Measurements from ENCODE around the gene SGCB. TPM values are rescaled to one million over a fixed set of nuclear protein-coding genes. Genes with fewer than 3 reads are reported as not detected.

The SGCB gene
- total and polyA plus RNA-seq, 10 donors: 2.3 to 21.2 (median 15.6) TPM

- no peaks in the 10 kb centered on the region for H3K27me3 ChIP-seq (replicated peaks in 1 of 7)
- no peak overlapping the region for H3K27ac ChIP-seq
- no peaks in the 10 kb centered on the region for H3K4me1 ChIP-seq
- no peak for DNase-seq
- WGBS, 5 donors: 83 to 96% (median 92%) methylated on average over 5 of the region's 5 CpGs
- no peak for TF ChIP-seq POLR2AphosphoS5 (IDR thresholded peaks at IDR 0.05)
- TF ChIP-seq POLR2A (IDR thresholded peaks at IDR 0.05): no peak
- no peak for TF ChIP-seq CTCF (IDR thresholded peaks at IDR 0.05 in 8 of 11, conservative IDR thresholded peaks at IDR 0.05 in 3 of 11)
- no peak overlapping the region for H3K4me3 ChIP-seq
- H3K9me3 ChIP-seq: no peaks in the 10 kb centered on the region
- H3K36me3 ChIP-seq: no peaks in the 10 kb centered on the region
- intact Hi-C loops (cut with DNase I; ENCODE audit: low total_unique reads): no loop called here
Measured at GRCh38 chr4:51999250-51999649, 38.8 kb downstream of the SGCB start.

- H3K36me3 ChIP-seq: no peaks in the 10 kb centered on the region
- no peak for TF ChIP-seq CTCF (IDR thresholded peaks at IDR 0.05 in 8 of 11, conservative IDR thresholded peaks at IDR 0.05 in 3 of 11)
- TF ChIP-seq POLR2AphosphoS5 (IDR thresholded peaks at IDR 0.05): no peak
- no peak for TF ChIP-seq POLR2A (IDR thresholded peaks at IDR 0.05)
- no peaks in the 10 kb centered on the region for H3K9me3 ChIP-seq
- intact Hi-C loops (cut with DNase I; ENCODE audit: low total_unique reads): no loop called here
- no peak for DNase-seq
- H3K27me3 ChIP-seq (replicated peaks in 1 of 7): no peaks in the 10 kb centered on the region
- no peaks in the 10 kb centered on the region for H3K4me1 ChIP-seq
- no peak overlapping the region for H3K27ac ChIP-seq
- H3K4me3 ChIP-seq: no peak overlapping the region
Measured at GRCh38 chr4:51998837-51999236, 39.3 kb downstream of the SGCB start.

- TF ChIP-seq POLR2AphosphoS5 (IDR thresholded peaks at IDR 0.05): no peak
- TF ChIP-seq CTCF (IDR thresholded peaks at IDR 0.05 in 8 of 11, conservative IDR thresholded peaks at IDR 0.05 in 3 of 11): no peak
- no peak for TF ChIP-seq POLR2A (IDR thresholded peaks at IDR 0.05)
- Histone ChIP-seq H3K4me3 (no peak overlapping the region), H3K27ac (no peak overlapping the region), H3K4me1 (no peaks in the 10 kb centered on the region), H3K9me3 (no peaks in the 10 kb centered on the region), H3K27me3 (replicated peaks in 1 of 7) (no peaks in the 10 kb centered on the region), H3K36me3 (no peaks in the 10 kb centered on the region)
- no peak for DNase-seq
- intact Hi-C loops (cut with DNase I; ENCODE audit: low total_unique reads): no loop called here
Measured at GRCh38 chr4:51997647-51998046, 40.5 kb downstream of the SGCB start.

GRCh38 chr4:51995647-51996220 is 42.4 kb downstream of the SGCB start:
- Histone ChIP-seq H3K9me3 (peaks cover 0 to 6% (median 0%) of the 10 kb centered on the region in 8 donors), H3K4me3 (no peak overlapping the region), H3K27me3 (replicated peaks in 1 of 7) (no peaks in the 10 kb centered on the region), H3K36me3 (no peaks in the 10 kb centered on the region), H3K27ac (no peak overlapping the region), H3K4me1 (no peaks in the 10 kb centered on the region)
- 64 to 72% (median 64%) methylated on average over 20 of the region's 20 CpGs for WGBS, 5 donors
- no peak for DNase-seq
- intact Hi-C loops (cut with DNase I; ENCODE audit: low total_unique reads): no loop called here
- TF ChIP-seq CTCF (IDR thresholded peaks at IDR 0.05 in 8 of 11, conservative IDR thresholded peaks at IDR 0.05 in 3 of 11) (no peak), POLR2A (IDR thresholded peaks at IDR 0.05) (no peak), POLR2AphosphoS5 (IDR thresholded peaks at IDR 0.05) (no peak)

Small RNA genes lying within 50 kb of the gene (small RNA-seq; reads per million reads assigned to genes)
- gene AC104784.1: 0 reads per million in 4 donors

Other genes with a start within 250 kb of the SGCB start
- 10 to 100 TPM; 30.8 to 59.8 (median 44.8) TPM for gene DCUN1D4, start 195.1 kb downstream of the SGCB start, total RNA-seq
- 10 to 100 TPM; 10.8 to 15.8 (median 12.9) TPM for gene DCUN1D4, start 195.1 kb downstream of the SGCB start, polyA plus RNA-seq
- under 1 TPM in 6 of 7 donors, not detected in 1; 0.14 to 0.56 (median 0.42) TPM for gene LRRC66, start 17.9 kb downstream of the SGCB start, total RNA-seq
- gene LRRC66, start 17.9 kb downstream of the SGCB start, polyA plus RNA-seq: under 1 TPM; 0.09 to 0.13 (median 0.10) TPM
- 1 to 10 TPM in 4 of 7 donors, under 1 TPM in 3; 0.32 to 3.3 (median 1.1) TPM for gene SPATA18, start 13.0 kb upstream of the SGCB start, total RNA-seq
- under 1 TPM; 0.18 to 0.67 (median 0.42) TPM for gene SPATA18, start 13.0 kb upstream of the SGCB start, polyA plus RNA-seq